Heart left ventricle (tissue), 16 donors: Measurements from ENCODE around the gene SPDYE3. TPM values are rescaled to one million over a fixed set of nuclear protein-coding genes. Genes with fewer than 3 reads are reported as not detected.

Experiments used
- ATAC-seq, 4 donors: fragments of 200-7000 bp; cut with Tn5 transposase; one replicate each; pipeline ENCODE4 v1.9.1; 2020 to 2022; ENCODE audit warnings: moderate library complexity in 4 of 4, mild to moderate bottlenecking in 3 of 4, moderate number of reproducible peaks in 1 of 4
- DNase-seq, 5 donors: peaks; one replicate each; pipeline ENCODE4 v3.0.0-alpha.2; 2020
- H3K27ac ChIP-seq, 12 donors: fragments of 200-600 bp; sonication (generic) in 4 of 12; one replicate each; pipeline versions ENCODE4 v1.5.0 to v1.8.0; 2016 to 2022; ENCODE audit warnings: mild to moderate bottlenecking in 2 of 12
- H3K27me3 ChIP-seq, 9 donors: fragments of 200-600 bp; sonication (generic) in 2 of 9; one replicate each; pipeline versions ENCODE4 v1.5.1 to v1.8.0; 2016 to 2022; ENCODE audit warnings: mild to moderate bottlenecking in 3 of 9
- H3K36me3 ChIP-seq, 9 donors: fragments of 200-600 bp; sonication (generic) in 2 of 9; one replicate each; pipeline versions ENCODE4 v1.5.0 to v1.8.0; 2018 to 2022; ENCODE audit warnings: mild to moderate bottlenecking in 2 of 9
- H3K4me1 ChIP-seq, 12 donors: fragments of 200-600 bp; sonication (generic) in 4 of 12; one replicate each; pipeline versions ENCODE4 v1.5.0 to v1.8.0; 2016 to 2022; ENCODE audit warnings: mild to moderate bottlenecking in 3 of 12
- H3K4me3 ChIP-seq, 12 donors: fragments of 200-600 bp; sonication (generic) in 4 of 12; one replicate each; pipeline versions ENCODE4 v1.5.0 to v1.8.0; 2017 to 2022; ENCODE audit warnings: mild to moderate bottlenecking in 9 of 12, moderate library complexity in 4 of 12
- H3K9me3 ChIP-seq, 12 donors: fragments of 200-600 bp; sonication (generic) in 4 of 12; one replicate each; pipeline versions ENCODE4 v1.5.0 to v1.8.0; 2016 to 2022; ENCODE audit warnings: mild to moderate bottlenecking in 1 of 12
- CTCF ChIP-seq, 12 donors: fragments of 200-600 bp; sonication (generic) in 4 of 12; IDR thresholded peaks; one replicate each; pipeline versions ENCODE4 v1.5.0 to v1.8.0; 2018 to 2022; ENCODE audit warnings: antibody characterized with exemption in 12 of 12, mild to moderate bottlenecking in 5 of 12
- POLR2A ChIP-seq, 2 donors: fragments of 450-650 bp; IDR thresholded peaks; one replicate each; pipeline ENCODE4 v1.6.1; 2017; ENCODE audit warnings: antibody characterized with exemption in 2 of 2, mild to moderate bottlenecking in 2 of 2, moderate library complexity in 2 of 2
- WGBS, 4 donors: extraction: QIAGEN DNeasy Blood & Tissue Kit in 2 of 4; methylation state at CpG; one replicate each; pipeline versions ENCODE4 v1.1.5 to v1.1.7; 2013 to 2018; 5-methylcytosine and 5-hydroxymethylcytosine counted together
- intact Hi-C, 10 donors: fragments of 100-400 bp; cut with DNase I; formaldehyde crosslinking; loops; one replicate each; pipeline versions ENCODE4 v1.11.1 to v1.14.2; 2022
- polyA plus RNA-seq, 2 donors: library from polyadenylated mRNA; stranded (reverse); fragments of 200-250 nt; gene quantifications; one replicate each; pipeline ENCODE4 v1.2.3, GENCODE V29; 2013
- total RNA-seq, 9 donors: library from RNA; depleted of rRNA in 2 of 9; stranded (reverse); fragments of >200 nt in 2 of 9; fragmentation: NEBNext Ultra II Directional in 3 of 9; extraction: Animal tissue kit (Norgen Biotek cat#: 25700) in 3 of 9; gene quantifications; one replicate each; pipeline versions ENCODE4 v1.1.0 to v1.2.4, GENCODE V29; 2016 to 2023
- donor health status: ischemic (EF 13 %, LVEDD 7.1; RV severe dilation, severe dysfunction).
- donor health status: healthy with polysubstance abuse.
- donor health status: DM: no; HTN: yes; CAD: no.
- donor health status: DM: no; HTN: no; CAD: no.
- donor health status: ischemic (EF 25% LVEDD 6.9; RV normal size, moderate dysfunction).
- donor health status: ischemic (EF 25% LVEDD 5.7; RV mildly dilated, moderate dysfunction).
- donor health status: healthy.
- donor health status: DM: yes; HTN: yes; CAD: no.
- donor health status: ischemic (EF 35%, LVEDD 5.7; RV mildly dilated, moderate dysfunction).
- donor health status: nonischemic (EF 11% LVEDD 7.7; RV severe dilation, severe dysfunction).
- donor health status: DM: yes; HTN: yes; CAD: no.
- donor health status: PGD.
- donor health status: ischemic (EF 29% LVEDD 5.4; RV normal size, mild dysfunction).
- donor health status: nonischemic (EF 23%, LVEDD 6.1; RV moderate dilation, normal function).

The SPDYE3 gene
- total and polyA plus RNA-seq, 11 donors = 0.03 to 0.15 TPM; not detected in 9

- Histone ChIP-seq H3K4me1 (peaks cover 0 to 71% (median 0%) of the 10 kb centered on the region in 12 donors), H3K27me3 (no peaks in the 10 kb centered on the region), H3K36me3 (peaks cover 0 to 17% (median 4%) of the 10 kb centered on the region in 9 donors), H3K4me3 (no peak overlapping the region), H3K9me3 (no peaks in the 10 kb centered on the region), H3K27ac (peak overlapping the region in 1 of 12 donors; percentile 88)
- TF ChIP-seq CTCF (IDR thresholded peaks at IDR 0.05) (no peak), POLR2A (IDR thresholded peaks at IDR 0.05) (no peak)
- ATAC-seq = no peak
- DNase-seq = peak in 1 of 5 donors; percentile 33
- intact Hi-C loops = no loop called here
- 78 to 94% (median 93%) methylated on average over 6 of the region's 6 CpGs for WGBS, 4 donors
Measured at GRCh38 chr7:100370746-100371145, 63.2 kb downstream of the SPDYE3 start.

GRCh38 chr7:100371561-100372171 lies 64.2 kb downstream of the SPDYE3 start:
- H3K27ac ChIP-seq = peak overlapping the region in 3 of 12 donors; percentile 49 to 94 (median 53)
- peak in 1 of 5 donors; percentile 30 for DNase-seq
- H3K27me3 ChIP-seq = no peaks in the 10 kb centered on the region
- 72 to 82% (median 80%) methylated on average over 6 to 7 of the region's 7 CpGs for WGBS, 4 donors
- ATAC-seq = no peak
- intact Hi-C loops = no loop called here
- peaks cover 0 to 17% (median 0%) of the 10 kb centered on the region in 9 donors for H3K36me3 ChIP-seq
- H3K4me3 ChIP-seq = no peak overlapping the region
- H3K9me3 ChIP-seq = no peaks in the 10 kb centered on the region
- no peak for TF ChIP-seq POLR2A (IDR thresholded peaks at IDR 0.05)
- no peak for TF ChIP-seq CTCF (IDR thresholded peaks at IDR 0.05)
- H3K4me1 ChIP-seq = peaks cover 0 to 66% (median 0%) of the 10 kb centered on the region in 12 donors

Other genes with a start within 250 kb of the SPDYE3 start
- gene ZNF3, start 226.0 kb upstream of the SPDYE3 start, total RNA-seq = 10 to 100 TPM; 11.7 to 21.2 (median 15.2) TPM
- gene ZNF3, start 226.0 kb upstream of the SPDYE3 start, polyA plus RNA-seq = 10 to 100 TPM; 11.2 to 11.5 TPM
- gene COPS6, start 218.7 kb upstream of the SPDYE3 start, total RNA-seq = 100 to 1,000 TPM in 7 of 9 donors, 10 to 100 TPM in 2; 53.3 to 120 (median 108) TPM
- gene COPS6, start 218.7 kb upstream of the SPDYE3 start, polyA plus RNA-seq = 100 to 1,000 TPM; 115 to 130 TPM
- 10 to 100 TPM; 12.8 to 34.4 (median 17.2) TPM for gene MCM7, start 206.3 kb upstream of the SPDYE3 start, total RNA-seq
- gene MCM7, start 206.3 kb upstream of the SPDYE3 start, polyA plus RNA-seq = 10 to 100 TPM; 15.2 to 31.6 TPM
- gene AP4M1, start 206.1 kb upstream of the SPDYE3 start, total RNA-seq = 10 to 100 TPM in 8 of 9 donors, 1 to 10 TPM in 1; 8.9 to 19.3 (median 12.3) TPM
- gene AP4M1, start 206.1 kb upstream of the SPDYE3 start, polyA plus RNA-seq = 10 to 100 TPM; 10.9 to 17.7 TPM
- gene TAF6, start 188.3 kb upstream of the SPDYE3 start, total RNA-seq = 10 to 100 TPM; 24.9 to 80.9 (median 34.1) TPM
- gene TAF6, start 188.3 kb upstream of the SPDYE3 start, polyA plus RNA-seq = 10 to 100 TPM; 28.7 to 48.1 TPM
- 1 to 10 TPM; 5.9 to 9.5 (median 8.3) TPM for gene CNPY4, start 188.1 kb upstream of the SPDYE3 start, total RNA-seq
- gene CNPY4, start 188.1 kb upstream of the SPDYE3 start, polyA plus RNA-seq = 10 to 100 TPM in 1 of 2 donors, 1 to 10 TPM in 1; 9.1 to 10.8 TPM
- gene MBLAC1, start 180.7 kb upstream of the SPDYE3 start, total RNA-seq = 1 to 10 TPM; 1.3 to 2.7 (median 2.0) TPM
- gene MBLAC1, start 180.7 kb upstream of the SPDYE3 start, polyA plus RNA-seq = 1 to 10 TPM; 1.4 to 3.2 TPM
- 100 to 1,000 TPM in 3 of 9 donors, 10 to 100 TPM in 6; 64.6 to 160 (median 91.7) TPM for gene LAMTOR4, start 158.8 kb upstream of the SPDYE3 start, total RNA-seq
- 100 to 1,000 TPM; 155 to 158 TPM for gene LAMTOR4, start 158.8 kb upstream of the SPDYE3 start, polyA plus RNA-seq
- gene TRAPPC14, start 149.0 kb upstream of the SPDYE3 start, total RNA-seq = 10 to 100 TPM in 2 of 9 donors, 1 to 10 TPM in 7; 4.0 to 14.9 (median 7.4) TPM
- 1 to 10 TPM; 6.2 to 9.2 TPM for gene TRAPPC14, start 149.0 kb upstream of the SPDYE3 start, polyA plus RNA-seq
- 1 to 10 TPM in 7 of 9 donors, under 1 TPM in 2; 0.67 to 9.0 (median 1.6) TPM for gene GAL3ST4, start 139.1 kb upstream of the SPDYE3 start, total RNA-seq
- gene GAL3ST4, start 139.1 kb upstream of the SPDYE3 start, polyA plus RNA-seq = 1 to 10 TPM in 1 of 2 donors, under 1 TPM in 1; 0.80 to 1.3 TPM
- gene GPC2, start 130.3 kb upstream of the SPDYE3 start, total RNA-seq = 1 to 10 TPM in 2 of 9 donors, under 1 TPM in 5, not detected in 2; 0.27 to 1.1 (median 0.50) TPM
- under 1 TPM; 0.50 to 0.76 TPM for gene GPC2, start 130.3 kb upstream of the SPDYE3 start, polyA plus RNA-seq
- 1 to 10 TPM in 2 of 9 donors, under 1 TPM in 6, not detected in 1; 0.09 to 1.3 (median 0.58) TPM for gene STAG3, start 129.8 kb upstream of the SPDYE3 start, total RNA-seq
- under 1 TPM; 0.11 to 0.88 TPM for gene STAG3, start 129.8 kb upstream of the SPDYE3 start, polyA plus RNA-seq
- gene PVRIG, start 87.8 kb upstream of the SPDYE3 start, total RNA-seq = 1 to 10 TPM in 1 of 9 donors, under 1 TPM in 2, not detected in 6; 0.63 to 2.7 (median 0.97) TPM
- under 1 TPM; 0.08 to 0.11 TPM for gene PVRIG, start 87.8 kb upstream of the SPDYE3 start, polyA plus RNA-seq
- gene PILRB, start 50.4 kb downstream of the SPDYE3 start, total RNA-seq = 10 to 100 TPM in 4 of 9 donors, 1 to 10 TPM in 5; 6.2 to 15.1 (median 10.0) TPM
- gene PILRB, start 50.4 kb downstream of the SPDYE3 start, polyA plus RNA-seq = 10 to 100 TPM in 1 of 2 donors, 1 to 10 TPM in 1; 8.7 to 24.2 TPM
- 10 to 100 TPM in 2 of 9 donors, 1 to 10 TPM in 6, under 1 TPM in 1; 0.69 to 30.5 (median 3.4) TPM for gene PILRA, start 65.8 kb downstream of the SPDYE3 start, total RNA-seq
- 1 to 10 TPM; 1.8 to 2.5 TPM for gene PILRA, start 65.8 kb downstream of the SPDYE3 start, polyA plus RNA-seq
- gene ZCWPW1, start 121.0 kb downstream of the SPDYE3 start, total RNA-seq = 1 to 10 TPM; 2.8 to 6.2 (median 3.7) TPM
- gene ZCWPW1, start 121.0 kb downstream of the SPDYE3 start, polyA plus RNA-seq = 1 to 10 TPM; 5.1 to 6.4 TPM
- gene MEPCE, start 122.1 kb downstream of the SPDYE3 start, total RNA-seq = 10 to 100 TPM; 15.8 to 30.3 (median 21.5) TPM
- 10 to 100 TPM; 14.6 to 24.5 TPM for gene MEPCE, start 122.1 kb downstream of the SPDYE3 start, polyA plus RNA-seq
- 10 to 100 TPM in 8 of 9 donors, 1 to 10 TPM in 1; 9.6 to 26.8 (median 12.4) TPM for gene PPP1R35, start 128.8 kb downstream of the SPDYE3 start, total RNA-seq
- 10 to 100 TPM; 17.7 to 28.4 TPM for gene PPP1R35, start 128.8 kb downstream of the SPDYE3 start, polyA plus RNA-seq
- gene SPACDR, start 156.6 kb downstream of the SPDYE3 start, total RNA-seq = under 1 TPM in 5 of 9 donors, not detected in 4; 0.27 to 0.77 (median 0.39) TPM
- under 1 TPM; 0.61 to 0.78 TPM for gene SPACDR, start 156.6 kb downstream of the SPDYE3 start, polyA plus RNA-seq
- gene TSC22D4, start 171.5 kb downstream of the SPDYE3 start, total RNA-seq = 10 to 100 TPM; 41.8 to 55.5 (median 49.0) TPM
- 10 to 100 TPM; 42.2 to 47.0 TPM for gene TSC22D4, start 171.5 kb downstream of the SPDYE3 start, polyA plus RNA-seq
- gene NYAP1, start 176.2 kb downstream of the SPDYE3 start, total RNA-seq = 1 to 10 TPM in 1 of 9 donors, under 1 TPM in 5, not detected in 3; 0.16 to 1.1 (median 0.35) TPM
- under 1 TPM; 0.42 to 0.50 TPM for gene NYAP1, start 176.2 kb downstream of the SPDYE3 start, polyA plus RNA-seq
- gene AGFG2, start 231.5 kb downstream of the SPDYE3 start, total RNA-seq = 10 to 100 TPM; 24.1 to 36.9 (median 32.8) TPM
- 10 to 100 TPM; 12.5 to 30.8 TPM for gene AGFG2, start 231.5 kb downstream of the SPDYE3 start, polyA plus RNA-seq